ENCODE measurements around the gene ZCCHC24. TPM values are rescaled to one million over a fixed set of nuclear protein-coding genes. Genes with fewer than 3 reads are reported as not detected.

Gene ZCCHC24
- total RNA-seq, 1 experiment from 2014 or later: 3.8 TPM

- H3K56ac ChIP-seq (ENCODE audit: insufficient read length, low read depth, low read length): no peak overlapping the region
- no peaks in the 10 kb centered on the region for H3K79me2 ChIP-seq (ENCODE audit: insufficient read depth, low read length)
- H2BK120ac ChIP-seq (ENCODE audit: low read depth, low read length, poor library complexity, severe bottlenecking): no peak overlapping the region
- H3K27me3 Mint-ChIP-seq (ENCODE audit: low read depth): peaks cover 66% of the 10 kb centered on the region
- H4K91ac ChIP-seq (ENCODE audit: insufficient read length, low read depth, low read length): no peak overlapping the region
- no peak overlapping the region for H3K23ac ChIP-seq (ENCODE audit: insufficient read length, low read depth, low read length)
- H2BK20ac ChIP-seq (ENCODE audit: low read depth, low read length, poor library complexity, severe bottlenecking): no peak overlapping the region
- peaks cover 9% of the 10 kb centered on the region; the same call in 1 of the 2 replicates for H3K27me3 ChIP-seq (ENCODE audit: insufficient read depth, low read length)
- H2BK5ac ChIP-seq (ENCODE audit: insufficient read length, low read length): no peak overlapping the region
- no peak overlapping the region for H2AK5ac ChIP-seq (ENCODE audit: insufficient read length, low read length)
- no peaks in the 10 kb centered on the region for H3K9me3 ChIP-seq (ENCODE audit: control insufficient read depth, low read depth, low read length)
- no peak for TF ChIP-seq CTCF (conservative IDR thresholded peaks at IDR 0.05)
- no peak overlapping the region for H2AFZ ChIP-seq (ENCODE audit: low read length)
- H3K18ac ChIP-seq (ENCODE audit: insufficient read length, low read depth, low read length): no peak overlapping the region
- H3K23me2 ChIP-seq (ENCODE audit: insufficient read length, low read depth, low read length, poor library complexity, severe bottlenecking): peaks cover 8% of the 10 kb centered on the region
- WGBS (ENCODE audit: extremely low coverage, insufficient read length, low lambda C conversion rate): no CpG with 5 or more reads among the region's 14 CpGs
- no peak overlapping the region for H3K27ac ChIP-seq (ENCODE audit: insufficient read length, low read depth, low read length)
- no peak overlapping the region for H3K27ac Mint-ChIP-seq
- peaks cover 7% of the 10 kb centered on the region; the same call in 1 of the 2 replicates for H3K4me1 ChIP-seq (ENCODE audit: insufficient read depth, low read length)
- H3K9ac ChIP-seq (ENCODE audit: extremely low read depth, insufficient read length, low read length): no peak overlapping the region
- DNase-seq: no peak
- H3K4me2 ChIP-seq (ENCODE audit: insufficient read depth, insufficient read length, low read length): no peak overlapping the region
- no peak overlapping the region for H3K14ac ChIP-seq (ENCODE audit: insufficient read depth, low read length)
- no peak overlapping the region for H4K5ac ChIP-seq (ENCODE audit: insufficient read length, low read depth, low read length)
- H3K9me3 Mint-ChIP-seq: no peaks in the 10 kb centered on the region
- no peak overlapping the region for H4K8ac ChIP-seq (replicated peaks; ENCODE audit: insufficient read length, low read depth, low read length)
- peaks cover 23 to 27% of the 10 kb centered on the region in 2 experiments for H3K4me1 Mint-ChIP-seq
- no peak overlapping the region for H2BK15ac ChIP-seq (ENCODE audit: low read depth, low read length)
- no peaks in the 10 kb centered on the region for H4K20me1 ChIP-seq (ENCODE audit: control insufficient read depth, insufficient read depth, insufficient read length)
- H2BK12ac ChIP-seq (ENCODE audit: insufficient read length, low read depth, low read length): no peak overlapping the region
- no peak overlapping the region for H3K4me3 Mint-ChIP-seq
- H3T11ph ChIP-seq (ENCODE audit: low read length): no peak overlapping the region
- no peaks in the 10 kb centered on the region; a peak in 1 of 7 replicates for H3K36me3 Mint-ChIP-seq (ENCODE audit: insufficient read depth in 1 of 3, low read depth in 3 of 3)
- no peaks in the 10 kb centered on the region for H3K79me1 ChIP-seq (ENCODE audit: insufficient read depth, low read depth, low read length, poor library complexity, severe bottlenecking)
- H3K4ac ChIP-seq (ENCODE audit: low read depth, low read length): no peak overlapping the region
Observed at GRCh38 chr10:79451046-79451699, 5.7 kb upstream of the ZCCHC24 start.
